ENCODE results near the gene DHRSX.

Gene DHRSX

GRCh38 chrX:2185341-2186082 lies 315.3 kb downstream of the DHRSX start:
- no peak for DNase-seq

GRCh38 chrX:2184089-2184488 lies 316.7 kb downstream of the DHRSX start:
- DNase-seq: no peak

GRCh38 chrX:2183193-2183725 lies 317.5 kb downstream of the DHRSX start:
- DNase-seq: no peak

GRCh38 chrX:2177541-2177940 lies 323.2 kb downstream of the DHRSX start:
- DNase-seq: no peak

GRCh38 chrX:2176733-2177132 lies 324.0 kb downstream of the DHRSX start:
- no peak for DNase-seq

GRCh38 chrX:2176274-2176673 lies 324.5 kb downstream of the DHRSX start:
- DNase-seq: no peak

- no peak for DNase-seq
Measured at GRCh38 chrX:2172359-2172758, 328.4 kb downstream of the DHRSX start.

All from NCI-H187 treated with DMSO at 0.1 percent for 48 hours (cell line).